Aorta (tissue), 5 donors: Measurements from ENCODE around the gene KIAA1217. TPM values are rescaled to one million over a fixed set of nuclear protein-coding genes. Genes with fewer than 3 reads are reported as not detected.

ENCODE experiments used
- ATAC-seq: fragments of 200-7000 bp; cut with Tn5 transposase; one replicate; pipeline ENCODE4 v1.9.1; 2022; ENCODE audit warnings: moderate library complexity; ENCODE audit not compliant: low FRiP score
- DNase-seq, 2 donors: peaks; one replicate each; pipeline ENCODE4 v3.0.0-alpha.2; 2020
- H3K27ac ChIP-seq, 2 donors: one replicate each; pipeline ENCODE4 v1.5.1; 2013; ENCODE audit warnings: low read length in 2 of 2, mild to moderate bottlenecking in 2 of 2, moderate library complexity in 2 of 2, control low read depth in 1 of 2, inconsistent platforms in 1 of 2, low read depth in 1 of 2
- H3K27me3 ChIP-seq, 2 donors: one replicate each; pipeline ENCODE4 v1.6.1; 2013; ENCODE audit warnings: control low read depth in 1 of 2, low read length in 1 of 2, mild to moderate bottlenecking in 1 of 2, moderate library complexity in 1 of 2; ENCODE audit not compliant: insufficient read depth in 2 of 2, control insufficient read depth in 1 of 2
- H3K36me3 ChIP-seq, 2 donors: one replicate each; pipeline ENCODE4 v1.6.1; 2013; ENCODE audit warnings: control low read depth in 1 of 2, low read length in 1 of 2, mild to moderate bottlenecking in 1 of 2; ENCODE audit not compliant: insufficient read depth in 2 of 2, control insufficient read depth in 1 of 2
- H3K4me1 ChIP-seq, 2 donors: one replicate each; pipeline ENCODE4 v1.6.1; 2013; ENCODE audit warnings: low read length in 2 of 2, control low read depth in 1 of 2, mild to moderate bottlenecking in 1 of 2, moderate library complexity in 1 of 2; ENCODE audit not compliant: insufficient read depth in 2 of 2, control insufficient read depth in 1 of 2
- H3K4me3 ChIP-seq, 2 donors: one replicate each; pipeline ENCODE4 v1.5.1; 2013; ENCODE audit warnings: low read length in 2 of 2, control low read depth in 1 of 2, mild to moderate bottlenecking in 1 of 2
- H3K9me3 ChIP-seq: one replicate; pipeline ENCODE4 v1.6.1; 2013; ENCODE audit warnings: mild to moderate bottlenecking, low read length; ENCODE audit not compliant: control insufficient read depth
- WGBS, 2 donors: extraction: QIAGEN DNeasy Blood & Tissue Kit; methylation state at CpG; one replicate each; pipeline ENCODE4 v1.1.7; 2013; 5-methylcytosine and 5-hydroxymethylcytosine counted together
- intact Hi-C, 2 donors: fragments of 100-400 bp; cut with DNase I; formaldehyde crosslinking; loops; one replicate each; pipeline versions ENCODE4 v1.14.2 to v1.15.0; 2022
- microRNA-seq, 2 donors: library from miRNA; unstranded; fragments of <30 nt; microRNA quantifications; one replicate each; pipeline ENCODE4 v1.2.0, GENCODE V29; 2020
- polyA plus RNA-seq, 2 donors: library from polyadenylated mRNA; stranded (reverse); fragments of 200-250 nt; gene quantifications; one replicate each; pipeline ENCODE4 v1.2.3, GENCODE V29; 2013
- total RNA-seq, 2 donors: library from RNA; stranded (reverse); fragmentation: NEBNext Ultra II Directional; extraction: Animal tissue kit (Norgen Biotek cat#: 25700); gene quantifications; one replicate each; pipeline ENCODE4 v1.2.1, GENCODE V29; 2021
- donor health status: healthy with polysubstance abuse.
- donor health status: Bipolar disorder and iron deficiency.
- donor health status: DM: no; HTN: no; CAD: no.
- donor health status: DM: no; HTN: no; CAD: no.
- donor health status: DM: yes; HTN: yes; CAD: no.

KIAA1217 gene
- total and polyA plus RNA-seq, 4 donors, result 2.5 to 18.3 (median 11.1) TPM

DNA sequence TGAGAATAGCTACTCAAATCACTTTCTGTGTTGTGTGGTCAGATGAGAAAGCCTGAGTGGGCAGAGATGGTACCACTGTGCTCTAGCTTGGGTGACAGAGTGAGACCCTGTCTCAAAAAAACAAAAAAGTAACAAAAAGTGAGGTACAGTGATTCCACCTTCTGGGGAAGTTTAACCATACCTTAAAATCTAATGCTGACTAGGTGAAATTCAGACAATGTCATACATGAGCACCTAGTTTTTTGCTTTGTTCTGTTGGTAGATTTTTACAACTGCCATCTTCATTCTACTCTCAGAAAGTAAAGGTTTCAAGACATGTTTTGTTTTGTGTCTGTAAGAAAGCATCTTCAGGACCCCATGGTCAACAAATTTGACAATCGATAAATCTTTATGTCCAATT lies 370.5 kb downstream of the KIAA1217 start:
- H3K9me3 ChIP-seq, result no peaks in the 10 kb centered on the region
- H3K4me1 ChIP-seq, result no peaks in the 10 kb centered on the region
- H3K36me3 ChIP-seq, result peaks cover 0 to 2% of the 10 kb centered on the region in 2 donors
- ATAC-seq (no peak), DNase-seq (no peak)
- no peak overlapping the region for H3K4me3 ChIP-seq
- WGBS, 2 donors, result 97% methylated on average over 1 of the region's 1 CpG
- no peaks in the 10 kb centered on the region for H3K27me3 ChIP-seq
- no peak overlapping the region for H3K27ac ChIP-seq
- intact Hi-C loops, result no loop called here

DNA sequence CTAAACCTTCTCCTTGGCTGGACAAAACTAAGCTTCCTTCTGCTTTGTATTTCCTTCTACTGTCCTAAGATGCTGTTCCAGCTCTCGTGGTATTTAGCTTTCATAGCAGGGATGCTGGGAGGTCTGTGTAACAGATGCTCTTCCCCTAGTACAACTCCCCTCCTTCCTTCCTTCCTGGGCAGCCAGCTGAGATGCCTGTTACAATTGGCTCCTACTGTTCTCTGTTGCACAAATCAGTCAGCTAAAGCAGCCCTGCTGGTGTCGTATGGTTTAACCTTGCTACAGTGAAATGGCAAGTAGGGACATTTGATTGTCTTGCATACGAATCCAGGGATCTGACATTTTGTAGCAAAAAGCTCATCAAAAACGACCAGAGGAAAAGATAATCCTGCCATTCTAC lies 371.0 kb downstream of the KIAA1217 start:
- Histone ChIP-seq H3K27ac (no peak overlapping the region), H3K36me3 (peaks cover 0 to 2% of the 10 kb centered on the region in 2 donors), H3K9me3 (no peaks in the 10 kb centered on the region), H3K4me1 (no peaks in the 10 kb centered on the region), H3K4me3 (no peak overlapping the region), H3K27me3 (no peaks in the 10 kb centered on the region)
- ATAC-seq (no peak), DNase-seq (no peak)
- intact Hi-C loops, result no loop called here
- 61 to 66% methylated on average over 4 of the region's 4 CpGs for WGBS, 2 donors

DNA sequence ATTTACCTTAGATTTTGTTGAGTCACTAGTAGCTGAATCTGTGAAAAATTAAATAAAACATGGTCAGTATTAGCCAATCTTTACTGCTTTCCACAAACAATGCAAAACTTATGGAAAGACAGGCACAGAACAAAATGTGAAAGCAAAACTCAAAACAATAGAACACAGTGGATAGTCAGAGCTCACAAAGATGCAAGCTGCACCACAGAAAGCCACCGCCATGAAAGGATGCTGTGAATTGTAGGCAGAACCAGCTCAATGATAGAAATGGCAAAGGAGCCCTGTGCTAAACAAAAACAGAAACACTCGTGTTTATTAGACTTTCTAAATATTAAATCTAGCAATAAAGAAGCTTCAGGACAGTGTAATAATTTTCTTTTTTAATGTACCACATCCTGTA lies 380.3 kb downstream of the KIAA1217 start:
- peaks cover 4 to 9% of the 10 kb centered on the region in 2 donors for H3K36me3 ChIP-seq
- no peak for ATAC-seq

DNA sequence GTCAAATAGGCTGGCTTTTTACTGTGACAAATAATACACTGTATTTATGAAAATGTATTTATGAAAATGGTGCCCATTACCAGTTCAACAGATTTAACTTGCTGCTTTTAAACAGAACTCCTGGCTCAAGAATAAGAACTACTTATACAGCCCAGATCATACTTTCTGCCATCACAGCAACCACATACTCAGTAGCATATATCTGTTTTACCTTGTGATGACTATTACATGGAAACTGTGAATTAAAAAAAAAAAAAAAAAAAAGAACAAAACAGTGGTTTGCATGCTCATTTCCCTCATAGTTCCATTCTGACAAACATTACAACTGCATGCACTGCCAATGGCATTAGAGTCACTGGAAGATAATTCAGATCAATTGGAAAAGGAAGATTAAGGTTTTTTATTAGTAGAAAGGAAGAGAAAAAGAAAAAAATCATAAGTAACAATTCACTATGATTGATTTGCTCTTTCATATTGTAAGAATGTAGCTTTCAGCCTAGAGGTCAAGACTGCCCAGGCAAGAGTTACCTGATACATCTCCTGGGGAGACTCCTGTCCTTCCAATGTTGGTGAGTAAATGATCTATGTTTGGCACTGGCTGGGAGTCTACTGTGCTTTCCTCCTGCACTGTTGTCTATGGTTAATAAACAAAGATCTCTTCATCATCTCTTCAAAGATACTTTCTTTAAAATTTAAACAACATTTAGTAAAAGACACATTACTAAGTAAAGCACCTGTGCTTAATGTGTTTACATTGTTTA lies 381.9 kb downstream of the KIAA1217 start:
- Histone ChIP-seq H3K36me3 (peaks cover 4 to 9% of the 10 kb centered on the region in 2 donors), H3K27me3 (no peaks in the 10 kb centered on the region), H3K4me1 (no peaks in the 10 kb centered on the region), H3K27ac (no peak overlapping the region), H3K9me3 (no peaks in the 10 kb centered on the region), H3K4me3 (no peak overlapping the region)
- intact Hi-C loops, result no loop called here
- DNase-seq (no peak), ATAC-seq (no peak)

More for the DNA sequence above, 380.3 kb downstream of the KIAA1217 start:
- no peaks in the 10 kb centered on the region for H3K9me3 ChIP-seq
- WGBS, 2 donors, result 94 to 98% methylated on average over 2 of the region's 2 CpGs
- H3K27ac ChIP-seq, result no peak overlapping the region
- H3K4me1 ChIP-seq, result no peaks in the 10 kb centered on the region
- intact Hi-C loops, result no loop called here
- no peaks in the 10 kb centered on the region for H3K27me3 ChIP-seq
- DNase-seq, result no peak
- H3K4me3 ChIP-seq, result no peak overlapping the region

DNA sequence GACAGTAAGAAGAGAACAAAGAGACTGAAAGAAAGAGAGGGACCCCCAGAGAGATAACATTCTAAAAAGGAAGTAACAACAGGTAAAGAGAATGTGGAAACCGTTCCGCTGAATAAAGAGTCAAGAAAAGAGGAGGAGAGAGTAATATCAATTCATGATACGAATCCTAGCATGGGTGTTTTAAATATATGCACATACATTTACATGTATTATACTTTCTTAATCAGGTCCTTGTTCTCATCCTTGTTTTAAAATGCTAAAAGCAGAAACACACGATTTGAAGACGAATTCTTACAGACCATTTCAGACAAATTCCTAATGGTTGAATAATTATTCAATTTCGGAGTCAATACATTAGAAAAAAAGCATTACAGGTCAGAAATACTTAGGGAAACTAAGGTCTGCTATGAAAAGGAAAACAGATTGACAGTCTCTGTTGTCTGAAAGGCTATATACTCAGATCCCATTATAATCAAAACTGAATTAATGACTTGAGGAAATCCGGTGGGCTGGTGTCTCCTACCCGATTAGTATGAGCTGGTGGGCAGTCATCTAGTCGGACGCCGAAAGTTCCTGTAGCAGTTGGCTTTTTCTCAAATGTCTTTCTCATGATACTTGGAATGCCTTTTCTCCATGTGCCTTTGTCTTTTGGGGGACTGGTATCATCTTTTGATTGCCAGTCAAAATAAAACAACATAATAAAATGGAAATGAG lies 387.4 kb downstream of the KIAA1217 start:
- ATAC-seq (no peak), DNase-seq (no peak)
- Histone ChIP-seq H3K27me3 (no peaks in the 10 kb centered on the region), H3K27ac (no peak overlapping the region), H3K36me3 (peaks cover 4% of the 10 kb centered on the region in 2 donors), H3K4me3 (no peak overlapping the region), H3K4me1 (no peaks in the 10 kb centered on the region), H3K9me3 (no peaks in the 10 kb centered on the region)
- 90 to 91% methylated on average over 11 of the region's 11 CpGs for WGBS, 2 donors
- intact Hi-C loops, result no loop called here

DNA sequence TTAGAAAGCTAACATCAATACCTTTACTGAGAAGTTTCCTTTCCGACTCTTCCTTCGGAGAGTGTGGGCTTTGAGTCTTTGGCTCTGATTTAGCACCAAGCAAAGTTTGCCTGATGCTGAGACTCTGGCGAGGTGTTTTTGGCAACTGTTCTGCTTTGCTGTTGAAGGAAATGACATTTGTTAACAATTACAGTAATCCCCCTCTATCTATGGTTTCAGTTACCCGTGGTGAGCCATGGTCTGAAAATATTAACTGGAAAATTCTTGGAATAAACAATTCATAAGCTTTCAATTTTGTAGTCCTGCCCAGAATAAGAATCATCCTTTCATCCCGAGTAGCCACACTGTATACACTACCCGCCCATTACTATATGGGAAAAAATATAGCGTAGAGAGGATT lies 388.5 kb downstream of the KIAA1217 start:
- Histone ChIP-seq H3K9me3 (no peaks in the 10 kb centered on the region), H3K36me3 (peaks cover 2 to 6% of the 10 kb centered on the region in 2 donors), H3K27me3 (no peaks in the 10 kb centered on the region), H3K4me3 (no peak overlapping the region), H3K27ac (no peak overlapping the region), H3K4me1 (no peaks in the 10 kb centered on the region)
- 92% methylated on average over 7 of the region's 7 CpGs for WGBS, 2 donors
- DNase-seq (no peak), ATAC-seq (no peak)
- intact Hi-C loops, result no loop called here

Small RNA genes within 50 kb of the gene (microRNA-seq; reads per million reads assigned to microRNA genes)
- gene MIR603, result 0 reads per million in 2 donors
